Measurements from ENCODE around the gene KEL. TPM values are rescaled to one million over a fixed set of nuclear protein-coding genes. Genes with fewer than 3 reads are reported as not detected.
"Not testable (repeated sequence)": the region's sequence is repeated elsewhere in the genome, so short reads cannot be mapped to it uniquely, and the experiment has no call there.

KEL gene, protein sequence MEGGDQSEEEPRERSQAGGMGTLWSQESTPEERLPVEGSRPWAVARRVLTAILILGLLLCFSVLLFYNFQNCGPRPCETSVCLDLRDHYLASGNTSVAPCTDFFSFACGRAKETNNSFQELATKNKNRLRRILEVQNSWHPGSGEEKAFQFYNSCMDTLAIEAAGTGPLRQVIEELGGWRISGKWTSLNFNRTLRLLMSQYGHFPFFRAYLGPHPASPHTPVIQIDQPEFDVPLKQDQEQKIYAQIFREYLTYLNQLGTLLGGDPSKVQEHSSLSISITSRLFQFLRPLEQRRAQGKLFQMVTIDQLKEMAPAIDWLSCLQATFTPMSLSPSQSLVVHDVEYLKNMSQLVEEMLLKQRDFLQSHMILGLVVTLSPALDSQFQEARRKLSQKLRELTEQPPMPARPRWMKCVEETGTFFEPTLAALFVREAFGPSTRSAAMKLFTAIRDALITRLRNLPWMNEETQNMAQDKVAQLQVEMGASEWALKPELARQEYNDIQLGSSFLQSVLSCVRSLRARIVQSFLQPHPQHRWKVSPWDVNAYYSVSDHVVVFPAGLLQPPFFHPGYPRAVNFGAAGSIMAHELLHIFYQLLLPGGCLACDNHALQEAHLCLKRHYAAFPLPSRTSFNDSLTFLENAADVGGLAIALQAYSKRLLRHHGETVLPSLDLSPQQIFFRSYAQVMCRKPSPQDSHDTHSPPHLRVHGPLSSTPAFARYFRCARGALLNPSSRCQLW
- 0.23 TPM in 1 of 2 replicates, not detected in the other for total RNA-seq (2014; rRNA removed)
- 0.13 TPM for polyA plus RNA-seq (2012)

DNA sequence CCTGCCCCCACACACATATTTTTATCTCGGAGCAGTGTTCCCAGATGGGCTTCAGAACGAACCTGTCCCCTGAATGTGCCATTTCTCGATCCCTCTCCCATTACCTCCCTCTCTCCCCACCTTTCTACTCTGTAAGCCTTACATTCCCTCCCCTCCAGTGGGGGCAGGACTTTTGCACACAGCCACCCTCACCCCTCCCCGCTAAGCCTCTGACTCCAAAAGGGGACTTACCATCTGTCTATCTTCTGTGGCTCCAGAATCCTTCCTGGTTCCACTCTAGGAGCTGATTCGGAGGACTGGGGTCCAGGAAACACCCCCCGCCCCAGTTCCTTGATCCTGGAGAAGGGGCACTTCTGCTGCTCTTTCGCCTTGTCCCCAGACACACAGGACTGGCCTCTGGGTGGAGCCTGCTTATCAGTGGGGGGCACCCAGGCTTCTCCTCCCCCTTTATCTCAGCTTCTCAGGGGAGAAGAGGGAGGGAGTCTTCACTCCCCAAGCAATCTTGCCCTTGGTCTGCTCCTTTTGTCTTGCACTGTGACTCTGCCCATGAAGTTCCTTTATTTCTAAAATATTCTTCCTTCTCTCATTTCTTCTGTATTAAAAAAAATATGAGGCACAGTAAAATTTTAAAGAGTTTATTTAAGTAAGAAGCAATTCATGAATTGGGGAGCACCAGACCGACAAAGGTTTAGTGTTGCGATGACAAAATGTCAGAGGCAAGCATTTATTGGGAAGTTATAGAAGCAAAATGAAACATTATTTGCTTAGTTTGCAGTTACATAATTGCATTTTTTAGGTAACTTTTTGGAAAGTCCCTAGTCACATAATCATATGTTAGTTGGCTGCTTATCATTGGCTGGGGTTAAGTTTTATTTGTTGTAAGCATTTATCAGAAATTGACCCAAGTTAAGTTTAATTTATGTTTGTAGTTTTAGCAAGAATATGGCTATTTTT is at the start of gene KEL:
KEL (minus strand) TSS at position 391 of the 954 bp plus-strand sequence; CDS start at position 234, 157 bp downstream.
- DNase-seq (ENCODE audit: low read depth), result no peak

DNA sequence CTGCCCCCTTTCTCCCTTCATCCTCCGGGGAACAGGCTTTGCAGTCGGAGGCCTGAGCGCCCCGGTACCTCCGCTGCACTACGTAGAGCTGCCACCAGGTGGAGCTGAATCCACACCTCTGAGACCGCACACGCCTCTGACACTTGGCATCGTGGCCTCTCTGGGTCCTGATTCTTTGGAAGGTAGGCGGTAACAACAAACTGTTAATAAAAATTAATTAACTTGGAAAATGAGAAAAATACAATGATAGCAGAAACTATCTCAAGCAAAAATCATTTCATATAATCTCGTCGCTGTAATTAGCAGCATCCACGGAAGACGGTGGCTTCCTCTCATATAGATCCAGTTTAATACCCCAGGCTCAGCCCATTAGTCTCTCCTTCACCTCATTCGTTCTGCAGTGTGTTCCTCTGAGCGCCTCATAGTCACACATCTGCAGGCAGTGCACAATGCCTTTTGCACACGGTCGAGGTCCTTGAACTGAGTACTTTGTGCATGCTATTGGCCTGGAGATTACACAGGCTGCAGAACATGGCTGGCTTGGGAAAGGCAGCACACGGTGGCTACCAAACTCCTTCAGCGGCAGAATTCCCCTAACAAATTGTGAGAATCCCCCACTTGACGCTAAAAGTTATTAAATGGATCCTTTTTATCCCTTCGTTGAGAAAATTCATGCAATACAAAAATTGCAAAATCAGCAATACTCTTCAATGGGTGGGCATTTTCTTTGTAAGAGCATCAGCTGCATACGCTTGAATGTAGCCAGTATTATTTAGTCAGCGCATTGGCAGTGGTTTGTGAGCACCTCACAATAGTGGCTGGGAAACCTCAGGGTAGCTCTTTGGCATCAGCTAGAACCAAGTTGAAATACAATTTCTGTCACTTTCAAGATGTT is 46.1 kb upstream of the KEL start:
- peak; percentile 72 for DNase-seq (ENCODE audit: low read depth)

DNA sequence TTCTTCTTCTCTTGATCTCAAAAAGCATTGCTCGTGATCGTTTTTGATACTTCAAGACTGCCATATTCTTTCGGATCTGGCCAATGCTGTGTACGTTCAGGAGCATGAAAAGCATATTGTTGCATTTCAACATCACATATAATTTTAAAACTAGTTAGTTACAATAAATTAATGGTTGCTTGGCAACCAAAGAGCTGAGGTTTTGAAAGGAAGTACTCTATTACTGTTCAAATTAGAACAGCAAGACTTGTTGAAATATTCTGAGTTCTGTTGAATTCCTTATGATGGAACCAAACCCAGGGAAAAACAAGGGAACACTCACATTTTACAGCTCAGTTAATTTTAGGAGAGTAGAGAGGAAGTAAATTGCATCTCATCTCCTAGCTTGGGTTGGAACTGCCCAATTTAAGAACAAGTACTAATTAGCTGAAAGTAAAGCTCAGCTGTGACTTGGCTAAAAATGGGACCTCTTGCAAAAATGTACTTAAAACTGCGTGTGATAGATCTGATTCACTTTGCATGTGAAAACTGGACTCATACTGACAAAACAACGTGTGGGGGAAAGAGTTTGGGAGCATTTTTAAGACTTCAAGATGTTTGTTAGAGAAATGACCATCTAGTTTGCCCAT is 43.6 kb upstream of the KEL start:
- DNase-seq (ENCODE audit: low read depth), result no peak

DNA sequence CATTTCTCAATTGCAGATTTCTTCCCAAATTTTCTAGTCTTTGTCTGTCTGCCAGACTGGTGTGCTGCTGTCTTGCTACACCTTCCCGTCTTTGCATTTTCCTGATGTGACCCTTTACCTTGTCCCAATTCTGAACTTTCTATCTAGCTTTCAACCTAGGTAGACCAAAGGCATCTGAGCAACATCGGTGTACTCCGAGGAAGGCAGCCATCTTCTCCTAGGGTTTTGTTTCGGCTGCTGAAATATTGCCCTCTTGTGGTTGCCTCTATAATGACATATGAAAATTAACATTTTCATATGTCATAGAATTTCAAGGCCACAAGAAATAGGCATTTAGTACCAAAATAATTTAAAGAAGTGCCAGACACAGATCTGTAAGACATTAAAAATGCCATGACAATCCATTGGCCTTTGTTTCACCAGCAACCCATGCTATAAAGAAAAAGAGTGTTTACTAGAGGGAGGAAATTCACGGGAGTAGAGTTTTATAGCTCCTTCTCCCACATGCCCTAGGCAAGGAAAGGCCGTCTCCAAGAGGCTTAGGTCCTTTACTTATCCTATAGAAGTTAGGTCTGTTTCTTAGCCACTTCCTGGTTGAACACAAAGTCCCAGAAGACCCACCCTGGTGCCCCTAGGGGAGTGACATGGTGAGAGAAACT is 41.4 kb upstream of the KEL start:
- peak; percentile 52 for DNase-seq (ENCODE audit: low read depth)

DNA sequence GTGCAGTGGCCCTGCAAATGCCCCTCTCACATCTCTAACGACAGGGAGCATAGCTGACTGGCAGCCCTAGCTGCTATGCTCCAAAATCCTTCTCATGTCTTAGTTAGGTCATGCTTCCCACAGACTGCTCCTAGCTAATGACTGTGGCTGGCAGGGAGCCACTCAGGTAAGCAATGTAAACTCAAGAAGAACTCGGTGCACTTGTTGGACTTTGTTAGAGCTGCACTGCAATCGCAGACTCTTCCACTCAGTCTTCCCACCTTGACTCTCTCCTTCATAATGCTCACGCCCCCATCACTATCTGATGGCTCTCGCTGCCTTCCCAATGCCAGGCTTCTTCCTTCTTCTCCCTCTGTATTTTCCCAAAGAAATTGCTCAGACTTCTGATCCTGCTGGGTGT is 40.7 kb upstream of the KEL start:
- no peak for DNase-seq (ENCODE audit: low read depth)

- DNase-seq (ENCODE audit: low read depth), result peak; percentile 51
These were observed 39.9 kb upstream of the KEL start for GRCh38 chr7:143002106-143002505.

GRCh38 chr7:143000648-143001047 is 38.5 kb upstream of the KEL start:
- no peak for DNase-seq (ENCODE audit: low read depth)

- no peak for DNase-seq (ENCODE audit: low read depth)
These were observed 37.6 kb upstream of the KEL start for GRCh38 chr7:142999793-143000192.

- DNase-seq (ENCODE audit: low read depth), result no peak
These were observed 36.8 kb upstream of the KEL start for GRCh38 chr7:142998966-142999365.

- DNase-seq (ENCODE audit: low read depth), result no peak
These were observed 35.4 kb upstream of the KEL start for GRCh38 chr7:142997456-142997989.

DNA sequence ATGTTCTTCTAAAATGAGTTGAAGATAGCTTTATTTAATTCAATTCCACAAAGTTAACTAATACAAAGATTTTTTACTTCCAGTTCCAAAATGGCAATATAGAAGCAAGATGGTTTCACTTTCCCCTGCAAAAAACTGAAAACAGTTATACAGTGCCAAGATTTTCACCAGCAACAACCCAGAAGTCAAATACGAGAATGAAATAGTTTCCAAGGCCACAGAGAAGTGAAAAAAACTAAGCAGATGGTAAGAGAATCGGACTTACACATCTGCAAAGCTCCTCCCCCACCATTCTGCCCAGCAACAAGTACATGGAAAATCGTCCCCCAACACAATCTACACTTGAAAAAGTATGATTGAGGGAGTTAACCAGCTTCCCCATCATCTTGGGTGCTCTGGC is 30.3 kb upstream of the KEL start:
- DNase-seq (ENCODE audit: low read depth), result peak; percentile 49

- DNase-seq (ENCODE audit: low read depth), result no peak
These were observed 22.1 kb upstream of the KEL start for GRCh38 chr7:142984297-142984696.

DNA sequence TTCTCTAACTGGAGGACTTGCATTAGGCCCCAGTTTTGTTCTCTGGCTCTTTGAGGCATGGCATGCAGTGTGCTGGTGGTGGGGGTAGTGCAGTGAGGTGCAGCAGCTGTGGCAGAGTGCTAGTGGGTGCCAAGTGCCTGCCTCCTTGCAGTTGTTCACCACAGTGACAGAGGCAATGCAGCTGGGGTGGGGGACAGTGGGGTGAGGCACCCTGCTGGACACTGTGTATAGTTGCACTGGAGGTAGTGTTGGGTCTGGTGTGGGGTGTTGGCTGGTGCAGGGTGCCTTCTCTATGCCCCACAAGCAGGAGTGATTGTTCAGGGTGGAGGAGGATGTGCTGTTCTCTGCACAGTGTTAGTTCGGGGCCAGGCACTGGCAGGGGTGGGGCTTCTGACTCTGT is 21.7 kb upstream of the KEL start:
- DNase-seq (ENCODE audit: low read depth), result no peak

DNA sequence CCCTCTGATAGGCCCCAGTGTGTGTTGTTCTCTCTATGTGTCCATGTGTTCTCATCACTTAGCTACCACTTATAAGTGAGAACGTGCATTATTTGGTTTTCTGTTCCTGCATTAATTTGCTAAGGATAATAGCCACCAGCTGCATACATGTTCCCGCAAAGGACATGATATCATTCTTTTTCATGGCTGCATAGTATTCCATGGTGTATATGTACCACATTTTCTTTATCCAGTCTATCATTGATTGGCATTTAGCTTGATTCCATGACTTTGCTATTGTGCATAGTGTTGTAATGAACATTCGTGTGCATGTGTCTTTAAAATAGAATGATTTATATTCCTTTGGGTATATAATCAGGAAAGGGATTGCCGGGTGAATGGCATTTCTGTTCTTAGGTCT is 16.2 kb upstream of the KEL start:
- DNase-seq (ENCODE audit: low read depth), result not testable (repeated sequence)

GRCh38 chr7:142974626-142975025 is 12.5 kb upstream of the KEL start:
- no peak for DNase-seq (ENCODE audit: low read depth)

DNA sequence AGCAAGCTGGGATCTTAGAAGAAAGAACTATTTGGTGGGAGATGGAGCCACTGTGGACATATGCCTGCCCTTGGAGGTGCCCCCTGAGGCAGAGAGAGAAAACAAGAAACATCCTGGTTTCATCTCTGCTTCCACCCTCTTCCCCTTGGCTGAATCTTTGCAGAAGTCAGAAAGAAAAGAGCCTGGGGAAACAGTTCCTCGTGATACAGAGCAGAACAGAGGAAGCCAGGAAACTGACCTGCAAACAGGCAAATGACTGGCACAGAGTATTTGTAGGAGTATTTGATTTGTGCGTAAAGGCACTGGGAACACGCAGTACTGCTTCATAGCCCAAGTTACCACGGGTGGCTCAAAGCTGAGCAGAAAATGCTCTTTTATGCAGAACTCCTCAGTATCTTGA is 7.0 kb upstream of the KEL start:
- no peak for DNase-seq (ENCODE audit: low read depth)

DNA sequence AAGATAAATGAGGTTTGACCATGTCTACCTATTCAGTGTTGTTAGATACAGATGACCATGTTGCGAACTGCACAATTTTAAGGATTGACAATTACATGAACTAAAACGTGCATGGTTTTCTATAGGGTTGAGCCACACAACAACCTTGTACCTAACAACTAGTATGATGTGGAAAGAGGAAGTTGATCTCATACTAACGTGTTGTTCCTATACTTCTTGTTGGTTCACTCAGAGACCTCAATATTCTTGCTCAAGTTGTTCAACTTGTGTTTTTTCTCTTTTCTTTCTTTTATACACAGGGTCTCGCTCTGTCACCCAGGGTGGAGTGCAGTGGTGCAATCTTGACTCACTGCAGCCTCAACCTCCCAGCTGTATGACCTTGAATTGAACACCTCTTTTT is 6.1 kb upstream of the KEL start:
- no peak for DNase-seq (ENCODE audit: low read depth)

- DNase-seq (ENCODE audit: low read depth), result peak; percentile 21
These were observed 2.5 kb upstream of the KEL start for GRCh38 chr7:142964502-142965246.

GRCh38 chr7:142963993-142964392 is 1.8 kb upstream of the KEL start:
- DNase-seq (ENCODE audit: low read depth), result no peak

Data from LHCN-M2 (cell line).